HepG2 (cell line): ENCODE measurements around the gene NFKBIA. TPM values are rescaled to one million over a fixed set of nuclear protein-coding genes. Genes with fewer than 3 reads are reported as not detected.

Experiments used
- AHDC1 ChIP-seq: sonication (generic); formaldehyde crosslinking; IDR thresholded peaks from 2 replicates; pipeline ENCODE4 v1.5.1; 2020; ENCODE audit warnings: mild to moderate bottlenecking, missing genetic modification reagents, borderline replicate concordance
- AKNA ChIP-seq: sonication (generic); formaldehyde crosslinking; IDR thresholded peaks from 2 replicates; pipeline ENCODE4 v1.4.0; 2020; ENCODE audit warnings: missing genetic modification reagents, borderline replicate concordance
- ATF6 ChIP-seq: sonication (generic); formaldehyde crosslinking; conservative IDR thresholded peaks from 2 replicates; pipeline ENCODE4 v1.4.0; 2020; ENCODE audit warnings: missing genetic modification reagents
- CBFB ChIP-seq: sonication (generic); formaldehyde crosslinking; IDR thresholded peaks from 2 replicates; pipeline ENCODE4 v1.4.0; 2020; ENCODE audit warnings: missing genetic modification reagents
- HES4 ChIP-seq: sonication (generic); formaldehyde crosslinking; IDR thresholded peaks from 2 replicates; pipeline ENCODE4 v1.9.0; 2021; ENCODE audit warnings: mild to moderate bottlenecking, missing genetic modification reagents, borderline replicate concordance
- HHEX ChIP-seq: IDR thresholded peaks from 2 replicates; pipeline ENCODE4 v1.6.1; 2016; ENCODE audit warnings: control low read depth
- ISL2 ChIP-seq: sonication (generic); formaldehyde crosslinking; IDR thresholded peaks from 2 replicates; pipeline ENCODE4 v1.5.0; 2020; ENCODE audit warnings: missing genetic modification reagents
- KDM5B ChIP-seq: sonication (generic); formaldehyde crosslinking; IDR thresholded peaks from 2 replicates; pipeline ENCODE4 v1.4.0; 2020; ENCODE audit warnings: missing genetic modification reagents, mild to moderate bottlenecking, borderline replicate concordance
- LCORL ChIP-seq, 2 experiments: fragments of 450-650 bp in 1 of 2; sonication (generic) in 1 of 2; formaldehyde crosslinking in 1 of 2; IDR thresholded peaks; 2 replicates each; pipeline versions ENCODE4 v1.5.0 to v1.6.1; 2017 to 2020; ENCODE audit warnings: antibody characterized with exemption in 1 of 2, missing genetic modification reagents in 1 of 2
- MBNL3 ChIP-seq: fragments of 250-450 bp; sonication (Bioruptor Pico); conservative IDR thresholded peaks from 2 replicates; pipeline ENCODE4 v1.8.0; 2022; ENCODE audit warnings: mild to moderate bottlenecking, inconsistent platforms
- RBAK ChIP-seq: sonication (generic); formaldehyde crosslinking; IDR thresholded peaks from 2 replicates; pipeline ENCODE4 v1.5.1; 2020; ENCODE audit warnings: mild to moderate bottlenecking, missing genetic modification reagents
- SYNCRIP ChIP-seq: fragments of 200-400 bp; formaldehyde crosslinking; IDR thresholded peaks from 2 replicates; pipeline ENCODE4 v1.6.1; 2018; ENCODE audit warnings: mild to moderate bottlenecking, low read depth, low read length; ENCODE audit not compliant: insufficient read depth
- ZKSCAN5 ChIP-seq: sonication (generic); formaldehyde crosslinking; IDR thresholded peaks from 2 replicates; pipeline ENCODE4 v1.5.1; 2020; ENCODE audit warnings: mild to moderate bottlenecking, missing genetic modification reagents
- ZNF256 ChIP-seq: sonication (generic); formaldehyde crosslinking; conservative IDR thresholded peaks from 2 replicates; pipeline ENCODE4 v1.4.0; 2020; ENCODE audit warnings: missing genetic modification reagents
- ZNF496 ChIP-seq: sonication (generic); formaldehyde crosslinking; IDR thresholded peaks from 2 replicates; pipeline ENCODE4 v1.8.1; 2023; ENCODE audit warnings: mild to moderate bottlenecking, moderate library complexity, missing genetic modification reagents; ENCODE audit not compliant: insufficient replicate concordance
- ZNF564 ChIP-seq: sonication (generic); formaldehyde crosslinking; IDR thresholded peaks from 2 replicates; pipeline ENCODE4 v1.8.1; 2023; ENCODE audit warnings: mild to moderate bottlenecking, missing genetic modification reagents
- polyA plus RNA-seq, 8 experiments: library from polyadenylated mRNA; depleted of rRNA in 3 of 8; stranded (reverse) in 7 of 8; unstranded in 1 of 8; fragments of >200 nt; fragmentation: Illumina TruSeq in 4 of 8; extraction: Trizol in 4 of 8; gene quantifications; 2 replicates each; pipeline versions ENCODE4 v1.2.1 to v1.2.3, GENCODE V29; 2011 to 2016; ENCODE audit warnings: low read depth in 4 of 8, missing spikeins in 1 of 8, mixed read lengths in 1 of 8; ENCODE audit not compliant: insufficient read depth in 1 of 8
- total RNA-seq, 5 experiments: library from RNA; depleted of rRNA; stranded (reverse); fragments of >200 nt; fragmentation: Illumina TruSeq; extraction: Trizol; gene quantifications; 2 replicates each; pipeline ENCODE4 v1.2.3, GENCODE V29; 2016; ENCODE audit warnings: low read depth in 1 of 5

The NFKBIA gene
- total and polyA plus RNA-seq, 2 of the 13 experiments (the other 11 are each of a cell fraction or from before 2014, with no cell fraction given), result 197 to 319 TPM

DNA sequence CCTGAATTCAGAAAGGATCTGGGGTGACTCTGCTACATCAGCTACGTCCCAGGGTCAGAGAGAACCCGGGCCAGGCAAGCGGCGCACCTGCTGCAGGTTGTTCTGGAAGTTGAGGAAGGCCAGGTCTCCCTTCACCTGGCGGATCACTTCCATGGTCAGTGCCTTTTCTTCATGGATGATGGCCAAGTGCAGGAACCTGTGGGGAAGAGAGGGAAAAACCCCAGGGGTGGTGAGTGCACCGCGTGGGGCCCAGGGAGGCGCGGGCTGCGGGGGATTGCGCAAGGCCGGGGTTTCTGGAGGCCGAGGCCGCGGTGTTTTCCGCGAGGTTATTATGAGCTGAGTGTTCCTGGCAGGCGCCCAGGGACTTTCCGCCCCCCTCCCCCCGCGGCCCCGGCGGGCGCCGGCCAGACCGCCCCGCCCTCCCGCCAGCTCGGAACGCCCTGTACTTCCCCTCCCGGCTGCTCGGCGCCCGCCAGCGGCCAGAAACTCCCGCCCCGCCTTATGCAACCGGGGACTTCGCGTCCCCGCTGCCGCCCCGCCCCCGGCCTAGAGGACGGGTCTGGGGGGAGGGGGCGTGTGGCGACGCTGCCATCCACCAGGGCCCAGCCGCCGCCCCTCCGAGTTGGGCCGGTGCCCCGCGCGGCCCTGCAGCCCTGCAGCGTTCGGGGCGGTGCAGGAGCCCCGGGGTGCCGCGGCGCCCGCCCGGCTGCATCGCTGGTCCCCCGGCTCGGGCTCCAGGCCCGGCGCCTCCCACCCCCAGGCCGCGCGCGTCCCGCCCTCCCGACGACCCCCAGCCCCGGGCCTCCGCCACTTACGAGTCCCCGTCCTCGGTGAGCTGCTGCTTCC lies 723 bp downstream of the NFKBIA start (continued):
- TF ChIP-seq AHDC1 (peak; percentile 96), CBFB (CRISPR knock-in tag) (peak; percentile 98), ISL2 (CRISPR knock-in tag) (peak; percentile 98), MBNL3 (CRISPR knock-in tag) (no peak), ZNF564 (no peak), KDM5B (peak; percentile 99), ZNF496 (no peak), SYNCRIP (no peak), ZKSCAN5 (peak; percentile 89), ZNF256 (CRISPR knock-in tag) (peak; percentile 97; the same call in 1 of the 2 replicates), ATF6 (peak; percentile 83; the same call in 1 of the 2 replicates), AKNA (CRISPR knock-in tag) (peak; percentile 93; the same call in 1 of the 2 replicates), LCORL (IDR thresholded peaks at IDR 0.05) (no peak), LCORL (CRISPR knock-in tag; IDR thresholded peaks at IDR 0.05) (peak; percentile 99), HHEX (CRISPR knock-in tag) (peak; percentile 58; the same call in 1 of the 2 replicates), RBAK (CRISPR knock-in tag) (peak; percentile 64; the same call in 1 of the 2 replicates), HES4 (CRISPR knock-in tag) (peak; percentile 7; the same call in 1 of the 2 replicates)
